ENCODE data around the gene SKIC2.
"Not testable (repeated sequence)": the region's sequence is repeated elsewhere in the genome, so short reads cannot be mapped to it uniquely, and the experiment has no call there.

DNA sequence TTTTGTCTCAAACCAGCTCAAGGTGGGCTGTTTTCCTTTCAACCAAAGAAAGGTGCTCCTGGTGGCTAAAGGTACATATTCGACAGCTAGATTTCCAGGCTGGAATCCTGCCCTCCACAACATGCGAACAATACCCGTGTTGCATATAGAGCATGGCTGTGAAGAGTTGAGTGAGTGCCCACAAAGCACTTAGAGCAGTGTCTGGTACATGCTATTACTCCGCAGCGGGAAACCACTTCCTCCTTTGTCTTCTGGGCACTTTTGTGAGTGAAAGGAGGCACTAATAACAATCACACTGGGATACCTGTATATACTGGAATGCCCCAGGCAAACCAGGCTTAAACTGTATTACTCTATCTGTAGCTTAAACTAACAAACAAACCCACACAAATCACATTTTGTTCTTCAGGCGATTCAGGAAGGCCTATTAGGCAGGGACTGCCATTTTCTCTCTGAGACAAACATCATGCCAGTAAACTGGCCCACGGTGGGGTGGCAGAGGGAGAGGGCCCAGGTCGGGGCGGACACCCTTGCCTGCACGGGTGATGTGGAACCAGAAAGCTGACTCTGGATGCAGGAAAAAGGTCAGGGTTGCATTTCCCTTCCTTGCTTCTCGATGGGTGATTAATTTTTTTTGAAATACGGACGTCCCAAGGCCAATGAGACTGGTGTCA lies 46.0 kb downstream of the SKIC2 start:
- TF ChIP-seq, protein P1, sequence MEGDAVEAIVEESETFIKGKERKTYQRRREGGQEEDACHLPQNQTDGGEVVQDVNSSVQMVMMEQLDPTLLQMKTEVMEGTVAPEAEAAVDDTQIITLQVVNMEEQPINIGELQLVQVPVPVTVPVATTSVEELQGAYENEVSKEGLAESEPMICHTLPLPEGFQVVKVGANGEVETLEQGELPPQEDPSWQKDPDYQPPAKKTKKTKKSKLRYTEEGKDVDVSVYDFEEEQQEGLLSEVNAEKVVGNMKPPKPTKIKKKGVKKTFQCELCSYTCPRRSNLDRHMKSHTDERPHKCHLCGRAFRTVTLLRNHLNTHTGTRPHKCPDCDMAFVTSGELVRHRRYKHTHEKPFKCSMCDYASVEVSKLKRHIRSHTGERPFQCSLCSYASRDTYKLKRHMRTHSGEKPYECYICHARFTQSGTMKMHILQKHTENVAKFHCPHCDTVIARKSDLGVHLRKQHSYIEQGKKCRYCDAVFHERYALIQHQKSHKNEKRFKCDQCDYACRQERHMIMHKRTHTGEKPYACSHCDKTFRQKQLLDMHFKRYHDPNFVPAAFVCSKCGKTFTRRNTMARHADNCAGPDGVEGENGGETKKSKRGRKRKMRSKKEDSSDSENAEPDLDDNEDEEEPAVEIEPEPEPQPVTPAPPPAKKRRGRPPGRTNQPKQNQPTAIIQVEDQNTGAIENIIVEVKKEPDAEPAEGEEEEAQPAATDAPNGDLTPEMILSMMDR (IDR thresholded peaks at IDR 0.05; ENCODE audit: low read length): not testable (repeated sequence)
- not testable (repeated sequence) for TF ChIP-seq EZH2 (IDR thresholded peaks at IDR 0.05; ENCODE audit: borderline replicate concordance, low read length)
